Breast epithelium (tissue), 3 donors: ENCODE measurements around the gene MED28.

Source experiments
- POLR2A ChIP-seq: fragments of 450-650 bp; IDR thresholded peaks from one replicate; pipeline ENCODE4 v1.6.1; 2016; ENCODE audit warnings: antibody characterized with exemption, mild to moderate bottlenecking, moderate library complexity
- POLR2AphosphoS5 ChIP-seq, 3 donors: sonication (generic); formaldehyde crosslinking; IDR thresholded peaks; one replicate each; pipeline ENCODE4 v1.6.1; 2017; ENCODE audit warnings: antibody characterized with exemption in 3 of 3
- TF ChIP-seq, protein P1 (sequence below), 3 donors: fragments of 450-650 bp; IDR thresholded peaks; one replicate each; pipeline ENCODE4 v1.5.1; 2016 to 2017; ENCODE audit warnings: antibody characterized with exemption in 3 of 3, mild to moderate bottlenecking in 3 of 3, moderate library complexity in 3 of 3

DNA sequence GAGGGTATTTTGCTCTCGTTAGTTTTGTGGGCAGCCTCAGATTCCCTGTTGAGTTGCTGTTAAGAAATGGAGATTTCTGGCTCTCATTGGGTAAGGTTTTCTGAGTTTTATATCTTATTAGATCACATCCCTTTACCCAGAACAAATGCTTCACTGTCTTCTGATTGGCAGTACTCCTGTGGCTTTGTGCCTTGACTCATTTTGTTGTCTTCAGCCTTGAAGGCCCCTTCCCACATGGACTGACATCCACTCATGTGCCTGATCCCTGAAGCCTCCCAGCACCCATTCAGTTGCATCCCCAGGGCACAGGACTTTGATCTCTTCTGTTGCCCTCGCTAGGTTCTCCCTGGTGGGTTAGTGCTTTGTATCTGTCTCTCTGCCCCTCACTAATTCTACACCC lies 10.4 kb downstream of the MED28 start:
- TF ChIP-seq POLR2A, result no peak
- TF ChIP-seq, protein P1, sequence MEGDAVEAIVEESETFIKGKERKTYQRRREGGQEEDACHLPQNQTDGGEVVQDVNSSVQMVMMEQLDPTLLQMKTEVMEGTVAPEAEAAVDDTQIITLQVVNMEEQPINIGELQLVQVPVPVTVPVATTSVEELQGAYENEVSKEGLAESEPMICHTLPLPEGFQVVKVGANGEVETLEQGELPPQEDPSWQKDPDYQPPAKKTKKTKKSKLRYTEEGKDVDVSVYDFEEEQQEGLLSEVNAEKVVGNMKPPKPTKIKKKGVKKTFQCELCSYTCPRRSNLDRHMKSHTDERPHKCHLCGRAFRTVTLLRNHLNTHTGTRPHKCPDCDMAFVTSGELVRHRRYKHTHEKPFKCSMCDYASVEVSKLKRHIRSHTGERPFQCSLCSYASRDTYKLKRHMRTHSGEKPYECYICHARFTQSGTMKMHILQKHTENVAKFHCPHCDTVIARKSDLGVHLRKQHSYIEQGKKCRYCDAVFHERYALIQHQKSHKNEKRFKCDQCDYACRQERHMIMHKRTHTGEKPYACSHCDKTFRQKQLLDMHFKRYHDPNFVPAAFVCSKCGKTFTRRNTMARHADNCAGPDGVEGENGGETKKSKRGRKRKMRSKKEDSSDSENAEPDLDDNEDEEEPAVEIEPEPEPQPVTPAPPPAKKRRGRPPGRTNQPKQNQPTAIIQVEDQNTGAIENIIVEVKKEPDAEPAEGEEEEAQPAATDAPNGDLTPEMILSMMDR (IDR thresholded peaks at IDR 0.05), result no peak
- TF ChIP-seq POLR2AphosphoS5 (IDR thresholded peaks at IDR 0.05), result no peak
